ENCODE data around the gene SUGCT. TPM values are rescaled to one million over a fixed set of nuclear protein-coding genes. Genes with fewer than 3 reads are reported as not detected.

Gene SUGCT
- total RNA-seq, 1 experiment from 2014 or later, result 5.4 TPM

GRCh38 chr7:40749877-40750276, 615.1 kb downstream of the SUGCT start:
- Mint-ChIP-seq H3K27ac (peak overlapping the region in 1 of 3 experiments; percentile 69; a peak in 2 of 7 replicates), H3K4me1 (peaks cover 43 to 44% of the 10 kb centered on the region in 2 experiments), H3K9me3 (no peaks in the 10 kb centered on the region), H3K36me3 (ENCODE audit: insufficient read depth in 1 of 3, low read depth in 3 of 3) (no peaks in the 10 kb centered on the region), H3K4me3 (no peak overlapping the region), H3K27me3 (ENCODE audit: low read depth) (no peaks in the 10 kb centered on the region)
- H3K4me1 ChIP-seq (ENCODE audit: insufficient read depth, low read length), result peaks cover 8% of the 10 kb centered on the region
- no peaks in the 10 kb centered on the region for H3K79me2 ChIP-seq (ENCODE audit: insufficient read depth, low read length)
- no peak overlapping the region for H2BK15ac ChIP-seq (ENCODE audit: low read depth, low read length)
- H3K9ac ChIP-seq (ENCODE audit: extremely low read depth, insufficient read length, low read length), result no peak overlapping the region
- no peak overlapping the region for H3K27ac ChIP-seq (ENCODE audit: insufficient read length, low read depth, low read length)
- H2AFZ ChIP-seq (ENCODE audit: low read length), result no peak overlapping the region
- no peak overlapping the region for H2BK5ac ChIP-seq (ENCODE audit: insufficient read length, low read length)
- no peaks in the 10 kb centered on the region for H4K20me1 ChIP-seq (ENCODE audit: control insufficient read depth, insufficient read depth, insufficient read length)
- H3K18ac ChIP-seq (ENCODE audit: insufficient read length, low read depth, low read length), result no peak overlapping the region
- no peak overlapping the region for H3K14ac ChIP-seq (ENCODE audit: insufficient read depth, low read length)
- H2BK12ac ChIP-seq (ENCODE audit: insufficient read length, low read depth, low read length), result no peak overlapping the region
- H3K4me2 ChIP-seq (ENCODE audit: insufficient read depth, insufficient read length, low read length), result no peak overlapping the region
- no peak overlapping the region for H3K56ac ChIP-seq (ENCODE audit: insufficient read length, low read depth, low read length)
- no peaks in the 10 kb centered on the region for H3K9me3 ChIP-seq (ENCODE audit: control insufficient read depth, low read depth, low read length)
- no CpG with 5 or more reads among the region's 5 CpGs for WGBS (ENCODE audit: extremely low coverage, insufficient read length, low lambda C conversion rate)
- no peak overlapping the region for H3K4ac ChIP-seq (ENCODE audit: low read depth, low read length)
- H4K91ac ChIP-seq (ENCODE audit: insufficient read length, low read depth, low read length), result no peak overlapping the region
- H2BK20ac ChIP-seq (ENCODE audit: low read depth, low read length, poor library complexity, severe bottlenecking), result no peak overlapping the region
- H2AK5ac ChIP-seq (ENCODE audit: insufficient read length, low read length), result no peak overlapping the region
- H3K23ac ChIP-seq (ENCODE audit: insufficient read length, low read depth, low read length), result no peak overlapping the region
- H3K27me3 ChIP-seq (ENCODE audit: insufficient read depth, low read length), result no peaks in the 10 kb centered on the region
- no peaks in the 10 kb centered on the region for H3K79me1 ChIP-seq (ENCODE audit: insufficient read depth, low read depth, low read length, poor library complexity, severe bottlenecking)
- DNase-seq, result no peak
- no peak for TF ChIP-seq CTCF (conservative IDR thresholded peaks at IDR 0.05)
- H4K8ac ChIP-seq (replicated peaks; ENCODE audit: insufficient read length, low read depth, low read length), result no peak overlapping the region
- no peak overlapping the region for H2BK120ac ChIP-seq (ENCODE audit: low read depth, low read length, poor library complexity, severe bottlenecking)
- H3K23me2 ChIP-seq (ENCODE audit: insufficient read length, low read depth, low read length, poor library complexity, severe bottlenecking), result no peaks in the 10 kb centered on the region
- H3T11ph ChIP-seq (ENCODE audit: low read length), result no peak overlapping the region
- no peak overlapping the region for H4K5ac ChIP-seq (ENCODE audit: insufficient read length, low read depth, low read length)
